ENCODE results near the gene OLFML2A.
"Not testable (repeated sequence)": the region's sequence is repeated elsewhere in the genome, so short reads cannot be mapped to it uniquely, and the experiment has no call there.

Gene OLFML2A

DNA sequence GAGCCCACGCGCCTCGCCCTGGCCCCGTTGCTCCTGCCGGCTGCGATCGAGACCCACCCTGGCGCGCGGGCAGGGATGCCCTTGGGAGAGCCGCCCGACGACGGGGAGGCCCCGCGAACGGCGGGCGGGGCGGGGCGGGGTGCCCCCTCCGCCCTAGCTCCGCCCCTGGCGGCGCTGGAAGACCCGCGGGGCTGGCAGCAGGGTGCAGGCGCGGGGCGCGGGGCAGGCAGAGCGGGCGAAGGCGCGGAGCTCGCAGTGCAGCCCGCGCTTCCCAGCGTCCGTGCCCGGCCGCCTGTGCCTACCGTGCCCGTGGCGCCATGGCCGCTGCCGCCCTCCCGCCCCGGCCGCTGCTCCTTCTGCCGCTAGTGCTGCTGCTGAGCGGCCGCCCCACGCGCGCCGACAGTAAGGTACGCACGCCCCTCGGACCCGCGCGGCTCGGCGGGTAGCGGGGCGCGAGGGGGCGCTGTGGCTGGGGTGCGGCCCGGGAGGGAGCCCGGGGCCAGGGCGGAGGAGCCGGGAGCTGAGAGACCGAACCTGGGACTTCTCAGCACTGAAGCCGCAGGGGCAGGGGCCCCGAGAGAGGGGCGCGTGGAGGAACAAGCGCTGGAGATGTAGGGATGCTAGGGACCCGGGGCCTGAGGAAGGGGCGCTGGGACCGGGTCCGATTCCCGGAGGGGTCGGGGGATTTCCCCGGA, at the start of gene OLFML2A:
Gene OLFML2A (plus strand): TSS at position 180 of the 695 bp plus-strand sequence. CDS start 138 bp downstream, at position 318.
- no peak for DNase-seq (ENCODE audit: low read depth)
- TF ChIP-seq CTCF (conservative IDR thresholded peaks at IDR 0.05; ENCODE audit: low read length): no peak
- peak within 1 kb of the TSS; percentile 53 for H3K4me3 ChIP-seq (ENCODE audit: low read length)

- no peak for DNase-seq (ENCODE audit: low read depth)
- TF ChIP-seq CTCF (conservative IDR thresholded peaks at IDR 0.05; ENCODE audit: low read length): no peak
- no peak overlapping the region for H3K4me3 ChIP-seq (ENCODE audit: low read length)
Observed at GRCh38 chr9:124730772-124731171, 46.2 kb upstream of the OLFML2A start.

GRCh38 chr9:124733964-124734740, 42.8 kb upstream of the OLFML2A start:
- no peak for DNase-seq (ENCODE audit: low read depth)
- no peak for TF ChIP-seq CTCF (conservative IDR thresholded peaks at IDR 0.05; ENCODE audit: low read length)
- H3K4me3 ChIP-seq (ENCODE audit: low read length): no peak overlapping the region

DNA sequence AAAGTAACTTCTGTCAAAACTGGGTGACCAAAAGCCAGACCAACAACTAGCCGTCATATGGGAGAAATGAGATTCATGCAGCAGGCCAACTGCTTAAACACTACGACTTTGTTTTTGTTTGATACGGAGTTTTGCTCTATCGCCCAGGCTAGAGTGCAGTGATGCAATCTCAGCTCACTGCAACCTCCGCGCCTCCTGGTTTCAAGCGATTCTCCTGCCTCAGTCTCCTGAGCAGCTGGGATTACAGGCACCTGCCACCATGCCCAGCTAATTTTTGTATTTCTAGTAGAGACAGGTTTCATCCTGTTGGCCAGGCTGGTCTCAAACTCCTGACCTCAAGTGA, 42.2 kb upstream of the OLFML2A start:
- H3K4me3 ChIP-seq (ENCODE audit: low read length); DNase-seq (ENCODE audit: low read depth): not testable (repeated sequence)

DNA sequence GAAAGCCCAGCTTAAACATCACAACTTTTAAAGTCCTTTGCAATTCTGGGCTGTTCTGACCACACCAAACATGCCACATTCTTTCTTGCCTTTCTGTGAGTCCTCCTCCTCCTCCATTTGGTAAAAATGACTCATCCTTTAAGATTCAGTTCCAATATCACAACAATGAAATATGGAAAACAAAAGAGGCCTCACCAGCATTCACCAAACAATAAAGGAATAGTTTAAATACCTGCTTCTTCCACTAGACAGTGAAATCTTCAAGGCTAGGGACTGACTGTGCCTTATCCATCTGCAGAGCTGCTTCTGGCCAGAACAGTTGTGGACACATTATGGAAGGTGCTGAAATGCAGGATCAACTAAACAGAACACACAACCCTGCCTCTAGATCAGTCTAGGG, 41.8 kb upstream of the OLFML2A start:
- no peak overlapping the region for H3K4me3 ChIP-seq (ENCODE audit: low read length)
- peak; percentile 86 for DNase-seq (ENCODE audit: low read depth)
- TF ChIP-seq CTCF (conservative IDR thresholded peaks at IDR 0.05; ENCODE audit: low read length): no peak

DNA sequence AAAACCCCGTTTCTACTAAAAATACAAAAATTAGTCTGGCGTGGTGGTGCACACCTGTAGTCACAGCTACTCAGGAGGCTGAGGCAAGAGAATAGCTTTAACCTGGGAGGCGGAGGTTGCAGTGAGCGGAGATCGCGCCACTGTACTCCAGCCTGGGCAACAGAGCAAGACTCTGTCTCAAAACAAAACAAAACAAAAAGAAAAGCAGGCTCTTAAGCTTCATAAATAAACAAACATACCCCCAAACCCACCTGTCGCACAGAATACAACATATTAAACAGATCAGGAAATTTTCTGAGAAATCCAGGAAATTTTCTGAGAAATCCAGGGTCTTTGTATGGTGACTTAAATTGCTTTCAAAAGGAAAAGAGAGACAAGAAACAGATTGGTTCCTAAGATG, 38.9 kb upstream of the OLFML2A start:
- DNase-seq (ENCODE audit: low read depth); H3K4me3 ChIP-seq (ENCODE audit: low read length): not testable (repeated sequence)

- no peak overlapping the region for H3K4me3 ChIP-seq (ENCODE audit: low read length)
- no peak for TF ChIP-seq CTCF (conservative IDR thresholded peaks at IDR 0.05; ENCODE audit: low read length)
- no peak for DNase-seq (ENCODE audit: low read depth)
Observed at GRCh38 chr9:124739360-124739759, 37.6 kb upstream of the OLFML2A start.

DNA sequence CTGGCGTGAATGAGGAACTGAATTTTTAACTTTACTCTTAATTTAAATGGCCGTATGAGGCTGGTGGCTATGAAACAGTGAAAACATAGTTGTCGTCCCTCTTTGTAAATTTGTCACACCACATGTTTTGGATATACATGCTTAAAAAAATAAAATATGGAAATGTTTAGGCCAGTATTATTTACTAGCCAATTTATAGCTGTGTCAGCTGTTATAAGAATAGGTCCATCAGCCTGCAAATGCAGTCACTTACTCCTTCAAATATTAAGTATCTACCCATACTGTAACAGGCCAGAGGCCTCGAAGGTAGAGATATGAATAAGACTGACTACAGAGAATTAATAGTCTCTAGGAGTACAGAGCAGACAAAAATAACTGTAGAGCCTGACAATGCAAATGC, 35.8 kb upstream of the OLFML2A start:
- no peak for DNase-seq (ENCODE audit: low read depth)
- no peak overlapping the region for H3K4me3 ChIP-seq (ENCODE audit: low read length)
- TF ChIP-seq CTCF (conservative IDR thresholded peaks at IDR 0.05; ENCODE audit: low read length): no peak
